Measurements from ENCODE around the gene CFI.
"Not testable (repeated sequence)": the region's sequence is repeated elsewhere in the genome, so short reads cannot be mapped to it uniquely, and the experiment has no call there.

Gene CFI

GRCh38 chr4:109795059-109795458 is 6.7 kb downstream of the CFI start:
- no peak for DNase-seq

DNA sequence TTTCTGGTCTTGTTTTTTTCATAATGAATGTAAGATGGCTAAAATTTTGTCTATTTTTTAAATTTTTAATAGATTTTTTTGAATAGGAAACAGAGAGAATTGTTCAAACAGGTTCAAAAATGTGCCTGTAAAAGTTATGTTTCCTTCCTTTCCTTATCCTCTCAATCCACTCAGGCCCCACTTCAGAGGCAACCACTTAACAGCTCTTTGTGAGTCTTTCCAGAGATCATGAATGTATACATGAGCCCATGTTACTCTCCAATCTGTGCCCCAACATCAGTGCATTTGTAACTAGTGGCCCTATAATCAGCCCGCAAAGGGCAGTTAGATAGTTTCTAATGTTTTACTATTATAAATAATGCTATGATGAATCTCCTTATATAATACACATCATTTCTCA is 14.0 kb downstream of the CFI start:
- no peak for DNase-seq

- no peak for DNase-seq
These were observed 15.0 kb downstream of the CFI start for GRCh38 chr4:109786846-109787245.

GRCh38 chr4:109782092-109782491 is 19.7 kb downstream of the CFI start:
- not testable (repeated sequence) for DNase-seq

GRCh38 chr4:109764789-109765402 is 36.9 kb downstream of the CFI start:
- DNase-seq = no peak

- no peak for DNase-seq
These were observed 37.4 kb downstream of the CFI start for GRCh38 chr4:109764376-109764775.

GRCh38 chr4:109760682-109761081 is 41.1 kb downstream of the CFI start:
- no peak for DNase-seq

DNA sequence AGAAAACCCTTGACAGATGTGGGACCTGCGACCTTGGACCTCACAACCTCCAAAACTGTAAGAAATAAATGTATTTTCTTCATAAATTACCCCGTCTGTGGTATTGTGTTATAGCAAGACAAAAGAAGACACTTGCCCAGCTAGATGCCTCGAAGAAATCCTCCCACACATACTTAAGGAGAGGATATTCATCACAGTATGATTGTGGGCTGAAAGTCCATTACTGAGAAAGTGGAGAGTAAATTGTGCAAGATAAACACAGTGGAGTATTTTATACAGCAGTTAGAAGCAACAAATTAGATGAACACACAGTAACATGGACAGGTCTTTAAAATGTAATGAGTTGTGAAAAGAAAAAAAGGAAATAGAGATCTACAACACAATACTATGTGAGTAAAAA is 46.1 kb downstream of the CFI start:
- DNase-seq = no peak

- no peak for DNase-seq
These were observed 47.5 kb downstream of the CFI start for GRCh38 chr4:109754093-109754857.

DNA sequence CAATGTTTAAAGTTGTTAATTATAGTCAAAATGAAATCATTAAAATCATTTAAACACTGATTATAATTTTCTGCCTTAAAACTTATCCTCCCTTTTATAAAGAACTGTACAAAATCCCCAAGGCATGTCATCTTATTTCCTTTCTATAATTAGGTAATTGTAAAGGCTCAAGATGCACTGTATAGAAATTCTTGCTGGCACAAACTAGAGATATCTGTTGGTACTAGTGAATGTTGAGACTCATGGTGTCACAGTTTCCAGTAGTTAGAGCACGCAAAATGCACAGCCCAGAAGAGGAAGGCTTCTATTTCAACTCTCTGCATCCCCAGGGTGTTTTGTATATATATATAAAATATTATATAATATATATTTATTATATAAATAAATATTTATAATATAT is 49.3 kb downstream of the CFI start:
- no peak for DNase-seq

- no peak for DNase-seq
These were observed 49.9 kb downstream of the CFI start for GRCh38 chr4:109751852-109752251.

GRCh38 chr4:109750652-109751244 is 51.1 kb downstream of the CFI start:
- no peak for DNase-seq

- DNase-seq = no peak
These were observed 52.3 kb downstream of the CFI start for GRCh38 chr4:109749388-109750082.

DNA sequence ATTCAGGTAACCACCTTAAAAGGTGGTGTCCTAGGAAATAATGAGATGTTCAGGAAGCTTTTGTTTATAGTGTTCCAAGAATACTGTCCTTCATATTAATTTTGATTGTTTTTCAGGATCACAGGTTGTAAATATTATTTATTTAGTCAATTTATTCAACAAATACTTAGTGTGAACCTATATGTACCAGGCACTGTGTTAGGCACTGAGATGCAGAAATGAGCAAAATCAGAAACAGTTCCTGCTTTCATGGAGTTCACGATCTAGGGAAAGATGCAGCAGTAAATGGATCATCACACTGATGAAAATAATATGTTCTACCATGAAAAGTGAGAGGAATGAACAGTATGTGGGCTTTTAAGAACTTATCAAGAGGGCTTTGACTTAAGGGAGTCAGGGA is 53.7 kb downstream of the CFI start:
- DNase-seq = no peak

- DNase-seq = no peak
These were observed 55.1 kb downstream of the CFI start for GRCh38 chr4:109746728-109747127.

DNA sequence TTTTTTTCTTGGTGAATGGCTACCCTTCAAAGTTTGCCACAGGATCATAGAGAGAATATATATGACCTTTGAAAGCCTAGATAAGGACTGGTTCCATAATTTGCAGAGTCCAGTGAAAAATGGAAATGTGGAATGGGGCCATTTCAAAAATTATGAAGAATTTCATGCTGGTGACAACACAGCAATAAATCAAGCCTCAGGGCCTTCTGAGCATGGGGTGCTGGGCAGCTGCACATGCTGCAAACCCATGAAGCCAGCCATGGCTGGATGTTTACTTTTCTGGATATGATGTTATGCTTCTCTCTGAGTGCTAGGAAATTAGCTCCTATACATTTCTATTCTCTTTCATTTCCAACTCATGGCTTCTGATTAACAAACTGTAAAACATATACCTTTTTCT is 56.0 kb downstream of the CFI start:
- no peak for DNase-seq

DNA sequence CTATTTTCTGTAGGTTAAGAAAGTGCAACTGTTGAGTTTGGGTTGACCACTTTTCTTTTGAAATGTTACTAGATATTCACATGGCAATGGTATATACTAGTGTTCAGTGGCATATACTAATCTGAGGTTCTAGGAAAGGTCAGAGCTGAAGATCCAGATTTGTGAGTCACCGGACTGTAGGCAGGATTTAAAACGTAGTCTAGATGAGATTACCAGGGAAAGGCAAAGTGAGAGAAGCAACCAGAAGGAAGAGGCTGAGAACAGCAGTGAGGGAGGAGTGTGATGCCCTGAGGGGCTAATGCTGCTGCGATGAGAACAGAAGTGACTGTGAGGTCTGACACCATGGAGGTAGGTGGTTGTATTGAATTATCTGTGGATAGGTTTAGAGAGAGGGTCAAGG is 62.3 kb downstream of the CFI start:
- DNase-seq = no peak

DNA sequence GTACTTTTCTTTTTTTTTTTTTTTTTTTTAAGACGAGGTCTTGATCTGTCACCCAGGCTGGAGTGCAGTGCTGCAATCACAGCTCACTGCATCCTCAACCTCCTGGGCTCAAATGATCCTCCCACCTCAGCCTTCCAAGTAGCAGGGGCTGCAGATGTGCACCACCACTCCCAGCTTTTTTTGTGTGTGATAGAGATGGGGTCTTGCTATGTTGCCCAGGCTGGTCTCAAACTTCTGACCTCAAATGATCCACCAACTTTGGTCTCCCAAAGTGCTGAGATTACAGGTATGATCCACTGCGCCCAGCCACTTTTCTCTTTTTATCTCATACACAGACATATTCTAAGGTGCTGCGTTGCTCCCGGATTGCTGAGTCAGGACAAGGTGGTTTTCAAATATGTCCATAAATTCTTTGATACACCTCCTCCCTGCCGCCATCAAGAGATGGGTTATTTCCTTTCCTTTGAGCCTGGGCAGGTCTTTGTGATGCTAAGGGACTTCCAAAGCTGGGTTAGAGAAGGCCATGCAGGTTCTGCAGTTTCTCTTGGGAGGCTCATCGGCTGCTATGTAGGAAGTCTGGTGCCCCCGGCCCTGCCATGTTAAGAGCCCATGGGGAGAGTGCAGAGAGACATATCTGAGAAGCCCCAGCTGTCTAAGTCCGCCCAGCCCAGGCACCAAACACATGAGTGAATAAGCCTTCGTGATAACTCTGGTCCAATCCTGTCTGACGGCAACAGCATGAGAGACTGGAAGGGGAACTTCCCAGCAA is 63.5 kb downstream of the CFI start:
- DNase-seq = no peak

GRCh38 chr4:109735566-109736365 is 66.0 kb downstream of the CFI start:
- DNase-seq = no peak

DNA sequence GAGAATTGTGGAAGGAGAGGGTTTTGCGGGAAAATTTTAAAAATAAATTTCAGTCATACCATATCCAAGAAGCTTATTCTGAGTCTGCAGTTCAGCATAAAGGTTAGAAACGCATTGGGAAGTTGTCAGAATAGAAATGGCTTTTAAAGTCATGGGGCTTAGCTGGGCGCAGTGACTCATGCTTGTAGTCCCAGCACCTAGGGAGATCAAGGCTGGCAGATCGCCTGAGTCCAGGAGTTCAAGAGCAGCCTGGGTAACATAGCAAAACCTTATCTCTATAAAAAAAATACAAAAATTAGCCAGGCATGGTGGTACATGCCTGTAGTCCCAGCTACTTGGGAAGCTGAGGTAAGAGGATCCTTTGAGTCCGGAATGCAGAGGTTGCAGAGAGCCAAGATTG is 68.1 kb downstream of the CFI start:
- no peak for DNase-seq

- no peak for DNase-seq
These were observed 70.9 kb downstream of the CFI start for GRCh38 chr4:109730619-109731545.
